Fibroblast of gingiva (primary cell): ENCODE measurements around the gene NTM.

Experiments
- DNase-seq: peaks from one replicate; pipeline ENCODE4 v3.0.0-alpha.2; 2011; ENCODE audit warnings: low read depth

Gene NTM

GRCh38 chr11:131373095-131373725 is 2.8 kb downstream of the NTM start:
- no peak for DNase-seq

- DNase-seq, result no peak
Observed at GRCh38 chr11:131373756-131374155, 3.3 kb downstream of the NTM start.

- DNase-seq, result no peak
Observed at GRCh38 chr11:131375421-131375820, 5.0 kb downstream of the NTM start.

GRCh38 chr11:131375915-131376314 is 5.5 kb downstream of the NTM start:
- DNase-seq, result no peak

DNA sequence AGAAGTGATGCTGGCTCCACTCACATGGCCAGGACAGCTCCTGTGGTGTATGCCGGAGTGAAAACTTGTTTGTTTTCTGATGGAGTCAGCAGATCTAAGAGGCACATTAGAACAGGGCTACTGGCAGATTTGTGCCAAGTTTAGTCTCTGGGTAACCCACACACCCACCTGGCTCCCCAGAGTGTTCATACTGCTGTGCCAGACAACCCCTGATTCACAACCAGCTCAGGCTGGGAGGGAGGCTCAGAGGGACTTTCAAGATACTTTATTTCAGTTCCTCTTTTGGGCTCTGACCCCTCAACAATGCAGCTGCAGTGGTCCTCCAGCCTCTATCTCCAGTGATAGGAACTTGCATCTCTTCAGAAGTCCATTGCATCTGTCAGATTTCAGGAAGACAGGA is 8.5 kb downstream of the NTM start:
- no peak for DNase-seq

GRCh38 chr11:131385763-131386390 is 15.5 kb downstream of the NTM start:
- no peak for DNase-seq

- no peak for DNase-seq
Observed at GRCh38 chr11:131386408-131386807, 16.0 kb downstream of the NTM start.

- DNase-seq, result no peak
Observed at GRCh38 chr11:131388030-131388429, 17.6 kb downstream of the NTM start.

DNA sequence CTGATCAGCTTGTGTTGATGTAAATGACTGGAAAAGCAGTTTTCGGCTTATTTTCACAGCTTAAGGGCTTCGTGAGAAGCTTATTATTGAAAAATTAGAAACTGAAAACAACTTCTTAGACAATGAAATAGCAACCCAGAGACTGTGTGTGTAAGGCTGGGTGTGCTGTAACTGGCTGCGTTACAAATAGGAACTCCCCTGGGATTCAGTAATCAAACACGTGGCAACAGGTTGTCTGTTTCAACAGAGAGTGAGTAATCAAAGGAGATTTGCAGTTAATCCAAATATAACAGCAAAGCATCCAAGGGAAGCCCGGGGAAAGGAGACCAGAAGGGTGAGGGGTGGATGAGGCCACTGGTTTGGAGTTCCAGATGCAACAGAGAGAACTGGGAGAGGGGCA is 19.2 kb downstream of the NTM start:
- DNase-seq, result no peak

- no peak for DNase-seq
Observed at GRCh38 chr11:131391176-131391575, 20.8 kb downstream of the NTM start.

GRCh38 chr11:131392528-131393255 is 22.3 kb downstream of the NTM start:
- DNase-seq, result no peak

DNA sequence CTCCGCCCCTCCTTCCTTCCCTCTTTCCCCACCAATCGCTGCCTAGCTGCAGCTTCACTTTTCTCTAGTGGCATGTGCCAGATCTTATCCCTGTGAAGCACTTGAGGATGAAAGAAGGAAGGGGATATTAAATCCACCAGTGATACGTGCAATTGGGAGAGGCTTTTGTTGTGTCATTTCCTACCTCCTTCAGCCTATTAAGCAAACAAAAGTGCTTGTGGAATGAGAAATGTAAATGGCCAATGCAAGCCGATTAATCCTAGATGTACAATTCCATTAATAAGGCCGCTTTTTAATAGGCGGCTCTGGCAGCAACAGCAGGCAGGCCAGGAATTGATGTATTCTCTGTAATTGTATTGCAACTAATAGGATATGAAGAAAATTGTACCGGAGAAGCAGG is 23.3 kb downstream of the NTM start:
- no peak for DNase-seq

DNA sequence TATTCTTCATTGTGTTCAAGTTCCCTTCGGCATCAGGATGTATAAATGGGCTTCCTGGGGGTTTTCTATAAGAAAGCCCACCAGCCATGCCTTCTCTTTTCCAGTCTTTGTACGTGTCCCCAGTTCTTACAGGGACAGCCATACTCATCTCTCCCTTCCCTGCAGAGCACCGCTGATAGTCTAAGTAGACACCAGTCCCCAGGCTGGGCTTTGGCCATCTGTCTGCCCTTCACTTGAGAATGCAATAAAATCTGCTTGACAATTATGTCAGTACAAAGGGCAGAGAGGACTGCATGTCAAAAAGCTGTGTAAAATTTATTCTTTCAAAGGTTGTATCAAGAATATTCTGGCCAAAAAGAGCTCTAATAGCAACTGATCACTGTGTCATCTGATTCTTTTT is 27.3 kb downstream of the NTM start:
- DNase-seq, result no peak

DNA sequence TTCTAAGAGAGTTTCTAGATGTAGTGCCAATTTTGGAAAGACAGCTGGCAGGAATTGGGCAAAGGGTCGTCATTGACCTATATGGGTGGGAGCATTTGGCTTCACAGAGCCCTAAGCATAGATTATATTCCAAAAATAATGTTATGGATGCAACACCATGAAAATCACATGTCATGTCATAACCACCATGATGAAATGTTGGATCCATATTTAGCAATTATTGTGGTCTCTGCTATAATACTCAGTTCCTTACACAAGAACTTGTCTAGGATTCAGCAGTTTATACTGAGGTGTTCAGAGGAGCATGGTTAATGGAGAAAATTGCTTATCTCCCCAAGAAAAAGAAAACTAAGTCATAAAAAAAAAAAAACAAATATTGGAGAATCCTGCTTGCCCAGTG is 31.6 kb downstream of the NTM start:
- DNase-seq, result no peak

GRCh38 chr11:131404010-131404409 is 33.6 kb downstream of the NTM start:
- DNase-seq, result no peak

GRCh38 chr11:131408025-131408640 is 37.7 kb downstream of the NTM start:
- DNase-seq, result no peak

- no peak for DNase-seq
Observed at GRCh38 chr11:131409345-131409744, 38.9 kb downstream of the NTM start.

DNA sequence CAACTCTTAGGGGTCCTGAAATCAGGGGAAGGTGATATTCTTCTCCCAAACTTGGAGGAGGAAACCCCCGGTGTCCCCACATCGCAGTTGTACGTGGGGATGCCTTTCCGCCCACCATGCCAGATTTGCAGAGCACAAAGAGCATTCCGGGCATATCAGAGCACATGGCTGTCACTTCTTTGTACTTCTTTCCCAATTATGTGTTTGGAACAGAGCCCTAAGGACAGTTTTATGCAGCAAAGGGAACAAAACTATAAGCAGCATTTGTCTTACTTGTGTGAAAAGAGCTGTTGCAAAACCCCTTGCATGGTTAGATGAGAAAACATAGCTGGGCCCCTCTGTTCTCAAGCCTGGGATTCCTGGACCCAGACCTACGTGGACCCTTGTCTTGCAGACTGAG is 41.2 kb downstream of the NTM start:
- DNase-seq, result no peak

DNA sequence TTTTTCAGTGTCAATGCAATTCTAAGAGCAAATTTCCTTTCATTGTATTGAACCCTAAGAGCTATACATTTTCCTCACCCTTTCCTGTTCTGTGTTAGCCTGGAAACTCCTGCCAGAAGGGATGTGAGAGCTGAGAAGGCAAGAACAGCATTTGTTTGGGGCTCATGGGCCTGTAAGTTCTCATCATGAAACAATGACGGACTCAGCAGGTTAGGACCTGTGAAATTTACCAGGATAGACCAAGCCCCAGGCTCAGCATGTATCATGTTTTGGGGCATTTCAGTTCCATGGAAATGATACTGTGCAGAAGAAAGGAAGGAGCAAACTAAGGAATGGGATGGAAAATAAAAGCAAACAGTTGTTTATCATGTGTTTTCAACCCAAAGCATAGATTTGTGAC is 41.6 kb downstream of the NTM start:
- DNase-seq, result no peak

DNA sequence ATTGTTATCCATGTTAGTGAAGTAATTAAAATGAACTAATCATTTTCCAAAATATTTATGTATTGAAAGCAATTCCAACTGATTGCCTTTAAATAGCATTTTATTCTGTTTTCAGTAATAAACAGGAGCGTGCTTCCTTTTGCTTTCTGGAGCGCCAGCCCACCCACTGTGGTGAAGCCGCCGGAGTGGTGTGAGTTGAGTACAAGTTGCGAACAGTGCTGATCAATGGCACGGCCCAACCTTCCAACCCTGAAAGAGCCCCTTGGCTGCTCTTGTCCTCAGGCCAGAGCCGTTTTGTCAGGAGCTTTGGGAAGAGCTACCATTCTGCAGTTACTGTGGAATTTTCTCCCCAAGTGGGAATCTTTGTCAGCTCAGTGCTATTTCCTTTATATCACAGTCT is 42.8 kb downstream of the NTM start:
- no peak for DNase-seq

DNA sequence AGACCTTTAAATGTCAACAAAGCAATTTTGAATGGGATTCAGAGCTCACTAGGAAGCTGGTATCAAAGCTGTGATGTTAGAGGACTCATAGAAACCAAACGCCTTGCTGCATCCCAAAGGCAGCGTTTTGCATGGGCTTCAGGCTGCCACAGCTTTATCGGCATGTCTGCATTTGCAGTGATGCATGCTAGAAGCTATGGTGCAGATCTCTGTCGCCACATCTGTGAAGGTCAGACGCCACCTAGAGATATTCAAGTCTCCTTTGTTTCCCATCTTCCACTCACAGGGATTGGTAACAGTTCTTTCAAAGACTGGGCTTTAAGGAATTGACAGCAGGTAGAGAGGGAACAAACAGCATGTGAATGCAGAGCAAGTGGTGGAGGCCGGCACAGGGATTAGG is 47.8 kb downstream of the NTM start:
- DNase-seq, result no peak

DNA sequence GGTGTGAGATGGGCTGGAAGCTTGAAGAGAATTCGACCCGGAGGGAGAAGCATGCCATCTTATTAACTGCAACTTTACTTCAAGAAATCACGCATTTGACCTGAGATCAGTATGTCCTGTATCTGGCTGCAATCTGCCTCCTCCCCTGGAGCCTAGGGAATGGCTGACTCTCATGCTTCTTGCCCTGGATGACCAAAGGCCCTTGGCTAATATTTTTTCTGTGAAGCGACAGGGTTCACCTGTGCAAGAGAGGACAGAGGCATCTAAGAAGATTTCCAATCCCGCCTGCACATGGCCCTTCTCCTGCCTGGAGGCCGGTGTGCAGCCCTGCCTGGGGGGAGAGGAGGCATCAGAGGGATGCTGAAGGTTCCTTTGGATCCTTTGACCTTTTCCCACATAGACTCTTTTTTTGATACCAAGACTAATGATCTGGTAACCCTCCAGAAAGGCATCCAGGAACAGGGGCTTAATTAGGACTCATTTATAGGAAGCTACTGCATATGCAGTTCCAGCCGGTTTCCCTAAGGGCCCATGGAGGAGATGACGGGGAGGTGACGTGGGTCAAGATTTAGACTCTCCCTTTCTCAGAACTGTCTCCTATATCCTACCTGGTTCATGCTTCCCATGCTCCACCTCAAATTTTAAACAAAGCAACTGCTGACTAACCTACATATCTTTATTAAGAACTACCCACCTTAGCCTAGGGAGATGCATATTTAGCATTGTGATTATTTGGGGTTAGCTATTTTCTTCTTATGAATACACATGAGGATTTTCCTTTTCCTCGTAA is 50.8 kb downstream of the NTM start:
- DNase-seq, result no peak
